ENCODE results near the gene ABCD1. TPM values are rescaled to one million over a fixed set of nuclear protein-coding genes. Genes with fewer than 3 reads are reported as not detected.
A peak's percentile ranks its signal among the peaks of the same experiment; 100 is the strongest.

Gene ABCD1
- total and polyA plus RNA-seq, 9 of the 15 experiments (the other 6 are each of a cell fraction or from before 2014, with no cell fraction given), result 0.07 to 6.9 (median 2.2) TPM

DNA sequence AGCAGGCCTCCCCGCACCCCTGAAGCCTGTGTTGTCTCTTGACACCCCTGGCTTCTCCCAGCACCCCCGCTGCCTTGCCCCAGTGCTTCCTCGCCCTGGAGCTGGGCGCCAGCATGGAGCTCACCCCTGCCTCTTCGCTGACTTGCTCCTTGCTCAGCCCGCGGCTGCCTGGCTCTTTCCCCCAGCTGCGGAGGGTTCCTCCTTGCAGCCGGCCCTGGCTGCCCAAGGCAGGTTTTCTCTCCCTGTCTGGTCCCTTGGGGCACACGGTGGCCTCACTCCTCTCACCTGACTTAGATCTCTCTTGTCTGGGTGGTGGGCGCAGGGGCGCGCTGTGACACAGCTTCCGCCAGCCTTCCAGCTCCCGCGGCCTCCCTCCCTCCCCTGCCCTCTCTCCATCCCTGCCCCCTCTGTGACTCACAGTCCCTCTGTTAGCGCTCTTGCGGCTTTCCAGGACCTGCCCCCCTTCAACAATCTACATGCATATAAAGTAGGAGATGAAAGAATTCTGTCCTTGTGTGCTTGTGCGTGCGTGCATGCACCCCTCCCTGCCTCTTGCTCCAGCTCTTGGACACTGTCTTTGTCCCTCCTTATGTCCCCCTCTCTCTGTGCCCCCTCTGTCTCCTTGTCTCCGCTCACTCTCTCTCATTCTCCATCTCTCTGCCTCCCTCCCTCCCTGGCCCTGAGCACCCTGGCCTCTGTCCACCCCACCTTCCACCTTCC lies 41.6 kb downstream of the ABCD1 start (continued):
- peak; percentile 26; the same call in 1 of the 2 replicates for TF ChIP-seq REST (IDR thresholded peaks at IDR 0.05; ENCODE audit: borderline replicate concordance)
- TF ChIP-seq REST (CRISPR knock-in tag; IDR thresholded peaks at IDR 0.05; ENCODE audit: low read depth), result no peak
- TF ChIP-seq ETS2 (tag; IDR thresholded peaks at IDR 0.05; ENCODE audit: borderline replicate concordance, poor library complexity, severe bottlenecking), result no peak
- no peak for TF ChIP-seq RBM22 (IDR thresholded peaks at IDR 0.05; ENCODE audit: low read depth, low read length, poor library complexity, severe bottlenecking)
- TF ChIP-seq, protein P1, sequence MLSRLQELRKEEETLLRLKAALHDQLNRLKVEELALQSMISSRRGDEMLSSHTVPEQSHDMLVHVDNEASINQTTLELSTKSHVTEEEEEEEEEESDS (CRISPR knock-in tag; IDR thresholded peaks at IDR 0.05), result no peak
- TF ChIP-seq CHD7 (IDR thresholded peaks at IDR 0.05; ENCODE audit: low read depth, low read length), result no peak
